K562 treated with DMSO at 1 percent for 48 hours (cell line): ENCODE measurements around the gene ARID4A. TPM values are rescaled to one million over a fixed set of nuclear protein-coding genes. Genes with fewer than 3 reads are reported as not detected.

ENCODE experiments used
- total RNA-seq: library from RNA; unstranded; fragments of 300-600 nt; gene quantifications from 2 replicates; pipeline ENCODE4 v1.2.3, GENCODE V29; 2022; ENCODE audit warnings: low replicate concordance; ENCODE audit errors: extremely low read depth

ARID4A gene, protein sequence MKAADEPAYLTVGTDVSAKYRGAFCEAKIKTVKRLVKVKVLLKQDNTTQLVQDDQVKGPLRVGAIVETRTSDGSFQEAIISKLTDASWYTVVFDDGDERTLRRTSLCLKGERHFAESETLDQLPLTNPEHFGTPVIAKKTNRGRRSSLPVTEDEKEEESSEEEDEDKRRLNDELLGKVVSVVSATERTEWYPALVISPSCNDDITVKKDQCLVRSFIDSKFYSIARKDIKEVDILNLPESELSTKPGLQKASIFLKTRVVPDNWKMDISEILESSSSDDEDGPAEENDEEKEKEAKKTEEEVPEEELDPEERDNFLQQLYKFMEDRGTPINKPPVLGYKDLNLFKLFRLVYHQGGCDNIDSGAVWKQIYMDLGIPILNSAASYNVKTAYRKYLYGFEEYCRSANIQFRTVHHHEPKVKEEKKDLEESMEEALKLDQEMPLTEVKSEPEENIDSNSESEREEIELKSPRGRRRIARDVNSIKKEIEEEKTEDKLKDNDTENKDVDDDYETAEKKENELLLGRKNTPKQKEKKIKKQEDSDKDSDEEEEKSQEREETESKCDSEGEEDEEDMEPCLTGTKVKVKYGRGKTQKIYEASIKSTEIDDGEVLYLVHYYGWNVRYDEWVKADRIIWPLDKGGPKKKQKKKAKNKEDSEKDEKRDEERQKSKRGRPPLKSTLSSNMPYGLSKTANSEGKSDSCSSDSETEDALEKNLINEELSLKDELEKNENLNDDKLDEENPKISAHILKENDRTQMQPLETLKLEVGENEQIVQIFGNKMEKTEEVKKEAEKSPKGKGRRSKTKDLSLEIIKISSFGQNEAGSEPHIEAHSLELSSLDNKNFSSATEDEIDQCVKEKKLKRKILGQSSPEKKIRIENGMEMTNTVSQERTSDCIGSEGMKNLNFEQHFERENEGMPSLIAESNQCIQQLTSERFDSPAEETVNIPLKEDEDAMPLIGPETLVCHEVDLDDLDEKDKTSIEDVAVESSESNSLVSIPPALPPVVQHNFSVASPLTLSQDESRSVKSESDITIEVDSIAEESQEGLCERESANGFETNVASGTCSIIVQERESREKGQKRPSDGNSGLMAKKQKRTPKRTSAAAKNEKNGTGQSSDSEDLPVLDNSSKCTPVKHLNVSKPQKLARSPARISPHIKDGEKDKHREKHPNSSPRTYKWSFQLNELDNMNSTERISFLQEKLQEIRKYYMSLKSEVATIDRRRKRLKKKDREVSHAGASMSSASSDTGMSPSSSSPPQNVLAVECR
- not detected in 2 replicates for total RNA-seq

DNA sequence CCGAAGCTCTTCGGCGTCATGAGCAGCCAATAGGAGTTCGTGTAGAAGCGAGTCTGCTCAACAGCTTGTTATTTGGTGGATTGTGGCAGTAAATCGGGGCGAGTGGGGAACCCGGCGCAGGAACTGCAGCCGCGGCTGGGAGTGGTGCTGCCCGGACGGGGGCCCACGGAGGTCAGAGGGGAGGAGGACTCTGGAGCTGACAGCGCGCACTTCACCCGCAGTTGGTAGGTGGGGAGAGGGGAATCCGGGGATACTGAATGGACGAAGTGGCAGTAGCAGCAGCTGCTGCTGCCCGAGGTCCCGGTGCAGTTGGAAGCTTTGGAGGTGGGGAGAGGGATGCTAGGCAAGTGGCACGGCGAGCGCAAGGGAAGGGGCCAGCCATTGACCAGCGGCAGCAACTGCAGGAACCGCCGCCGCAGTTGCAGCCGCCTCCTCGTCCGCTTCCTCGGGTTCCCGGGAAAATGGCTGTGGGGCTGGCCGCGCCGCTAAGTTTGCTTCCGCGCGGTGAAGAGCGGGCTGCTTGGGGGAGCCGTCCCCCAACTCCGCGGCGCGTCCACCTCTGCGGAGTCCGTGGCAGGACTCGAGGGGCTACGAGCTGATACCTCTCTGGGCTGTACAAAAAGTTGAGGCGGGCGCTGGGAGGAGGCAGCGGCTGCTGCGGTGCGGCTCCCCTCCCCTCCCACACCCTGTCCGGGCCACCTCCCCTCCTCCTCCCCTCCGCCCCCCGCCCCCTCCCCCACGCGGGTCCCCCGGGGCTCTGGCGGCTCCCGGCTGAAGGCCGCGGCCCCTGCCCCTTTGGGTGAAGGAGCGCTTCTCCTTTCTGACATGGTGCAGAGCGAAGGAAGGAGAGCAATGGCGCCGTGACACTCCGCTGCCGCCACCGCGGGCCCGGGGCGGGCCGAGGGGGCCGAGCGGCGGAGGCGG, at the start of gene ARID4A:
ARID4A (plus strand) TSS at position 79 of the 924 bp plus-strand sequence. CDS start 1,300 bp downstream, outside the sequence.

DNA sequence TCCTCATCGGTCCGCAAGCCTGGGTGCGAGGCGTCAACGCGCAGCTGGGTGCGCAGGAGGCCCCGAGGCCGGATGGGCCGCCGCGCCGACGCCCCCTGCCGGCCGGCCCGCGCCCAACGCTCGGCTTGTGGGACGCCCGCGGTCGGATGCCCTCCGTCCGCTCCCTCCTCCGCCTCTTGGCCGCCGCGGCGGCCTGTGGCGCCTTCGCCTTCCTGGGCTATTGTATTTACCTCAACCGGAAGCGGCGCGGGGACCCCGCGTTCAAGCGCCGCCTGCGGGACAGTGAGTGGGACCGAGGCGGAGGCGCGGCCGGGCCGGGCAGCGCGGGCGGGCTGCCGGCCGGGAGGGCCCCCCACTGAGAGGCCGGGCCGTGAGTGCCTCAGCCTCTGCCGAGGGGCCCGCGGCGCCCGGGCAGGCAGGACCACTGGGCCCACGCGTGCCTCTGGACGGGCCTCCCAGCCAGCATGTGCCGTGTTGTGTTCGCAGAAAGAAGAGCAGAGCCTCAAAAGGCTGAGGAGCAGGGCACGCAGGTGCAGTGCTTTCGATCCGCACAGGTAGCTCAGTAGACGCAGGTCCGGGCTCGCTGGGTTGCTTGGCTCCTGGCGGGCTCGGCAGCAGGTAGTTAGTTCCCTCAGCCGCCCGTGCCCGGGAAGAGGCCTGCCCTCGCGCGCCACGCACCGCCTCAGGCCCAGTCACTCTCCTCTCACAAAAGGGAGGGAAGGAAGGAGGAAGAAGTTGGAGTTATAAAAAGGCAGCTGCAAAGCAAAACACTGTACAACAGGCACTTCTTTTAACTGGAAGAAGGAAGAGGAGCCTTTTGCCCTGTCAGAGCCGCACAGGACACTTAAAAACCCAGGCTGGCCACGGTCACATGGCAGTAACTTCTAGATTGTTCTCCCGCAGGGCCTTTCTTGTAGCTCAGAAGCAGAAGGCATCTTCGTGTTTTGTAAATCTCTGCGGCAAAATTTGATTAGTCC, 97.7 kb downstream of the ARID4A start, which contains the start of gene TOMM20L:
TOMM20L (plus strand) TSS at position 119 of the 977 bp plus-strand sequence; CDS start at position 147, 28 bp downstream.

Other genes starting within 250 kb of the ARID4A start
- gene ARMH4, start 146.3 kb upstream of the ARID4A start, total RNA-seq = not detected in 2 replicates
- gene ACTR10, start 98.4 kb upstream of the ARID4A start, total RNA-seq = not detected in 2 replicates
- not detected in 2 replicates for gene PSMA3, start 53.7 kb upstream of the ARID4A start, total RNA-seq
- not detected in 2 replicates for gene TOMM20L, start 97.4 kb downstream of the ARID4A start, total RNA-seq
- gene TIMM9, start 129.0 kb downstream of the ARID4A start, total RNA-seq = not detected in 2 replicates
- not detected in 2 replicates for gene KIAA0586, start 129.2 kb downstream of the ARID4A start, total RNA-seq